22Rv1 (cell line): ENCODE results near the gene HSPA9.

Experiments used
- H3K27ac ChIP-seq: fragments of 450-650 bp; 2 replicates; pipeline ENCODE4 v1.5.1; 2017
- ZFX ChIP-seq: fragments of 450-650 bp; IDR thresholded peaks from 2 replicates; pipeline ENCODE4 v1.6.1; 2017; ENCODE audit warnings: antibody characterized with exemption, borderline replicate concordance
- TF ChIP-seq, protein P1 (sequence below): fragments of 450-650 bp; IDR thresholded peaks from 2 replicates; pipeline ENCODE4 v1.5.1; 2017; ENCODE audit warnings: mild to moderate bottlenecking

The HSPA9 gene

DNA sequence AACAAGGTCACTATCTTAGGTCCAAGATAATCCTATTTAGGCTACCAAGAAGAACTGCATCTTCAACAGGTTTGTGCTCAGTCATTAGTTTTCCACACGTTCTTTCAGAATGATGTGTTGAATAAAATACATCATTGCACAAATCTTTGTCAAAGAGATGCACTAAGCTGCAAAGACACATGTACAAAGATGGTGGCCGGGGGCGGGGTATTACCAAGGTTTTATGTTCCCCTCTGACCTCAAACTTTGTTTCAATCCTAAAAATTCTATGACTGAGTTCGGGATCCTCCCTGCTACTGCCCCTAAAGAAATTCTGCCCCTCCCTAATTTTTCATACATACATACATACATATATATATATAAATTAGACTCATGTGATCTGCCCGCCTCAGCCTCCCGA, 14.2 kb downstream of the HSPA9 start:
- TF ChIP-seq, protein P1, sequence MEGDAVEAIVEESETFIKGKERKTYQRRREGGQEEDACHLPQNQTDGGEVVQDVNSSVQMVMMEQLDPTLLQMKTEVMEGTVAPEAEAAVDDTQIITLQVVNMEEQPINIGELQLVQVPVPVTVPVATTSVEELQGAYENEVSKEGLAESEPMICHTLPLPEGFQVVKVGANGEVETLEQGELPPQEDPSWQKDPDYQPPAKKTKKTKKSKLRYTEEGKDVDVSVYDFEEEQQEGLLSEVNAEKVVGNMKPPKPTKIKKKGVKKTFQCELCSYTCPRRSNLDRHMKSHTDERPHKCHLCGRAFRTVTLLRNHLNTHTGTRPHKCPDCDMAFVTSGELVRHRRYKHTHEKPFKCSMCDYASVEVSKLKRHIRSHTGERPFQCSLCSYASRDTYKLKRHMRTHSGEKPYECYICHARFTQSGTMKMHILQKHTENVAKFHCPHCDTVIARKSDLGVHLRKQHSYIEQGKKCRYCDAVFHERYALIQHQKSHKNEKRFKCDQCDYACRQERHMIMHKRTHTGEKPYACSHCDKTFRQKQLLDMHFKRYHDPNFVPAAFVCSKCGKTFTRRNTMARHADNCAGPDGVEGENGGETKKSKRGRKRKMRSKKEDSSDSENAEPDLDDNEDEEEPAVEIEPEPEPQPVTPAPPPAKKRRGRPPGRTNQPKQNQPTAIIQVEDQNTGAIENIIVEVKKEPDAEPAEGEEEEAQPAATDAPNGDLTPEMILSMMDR = no peak
- no peak for TF ChIP-seq ZFX
- peak overlapping the region; percentile 53 for H3K27ac ChIP-seq

DNA sequence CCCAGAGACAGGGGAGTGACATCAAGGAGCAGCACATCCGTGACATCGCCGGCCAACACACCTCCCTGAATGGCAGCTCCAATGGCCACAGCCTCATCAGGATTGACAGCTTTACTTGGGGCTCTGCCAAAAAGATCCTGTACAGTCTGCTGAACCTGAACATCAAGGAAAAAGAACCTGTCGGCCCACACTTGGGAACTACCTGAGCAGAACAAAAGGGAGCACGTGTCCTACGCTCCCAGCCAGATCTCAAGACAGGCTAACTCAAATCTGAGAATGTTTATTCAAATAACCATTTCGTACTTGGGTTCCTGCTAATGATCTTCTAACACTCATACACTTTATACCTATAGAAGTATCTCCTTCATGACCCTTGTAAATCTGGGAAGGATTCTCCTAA, 15.3 kb downstream of the HSPA9 start:
- no peak for TF ChIP-seq ZFX
- TF ChIP-seq, protein P1 = no peak
- H3K27ac ChIP-seq = peak overlapping the region; percentile 53

DNA sequence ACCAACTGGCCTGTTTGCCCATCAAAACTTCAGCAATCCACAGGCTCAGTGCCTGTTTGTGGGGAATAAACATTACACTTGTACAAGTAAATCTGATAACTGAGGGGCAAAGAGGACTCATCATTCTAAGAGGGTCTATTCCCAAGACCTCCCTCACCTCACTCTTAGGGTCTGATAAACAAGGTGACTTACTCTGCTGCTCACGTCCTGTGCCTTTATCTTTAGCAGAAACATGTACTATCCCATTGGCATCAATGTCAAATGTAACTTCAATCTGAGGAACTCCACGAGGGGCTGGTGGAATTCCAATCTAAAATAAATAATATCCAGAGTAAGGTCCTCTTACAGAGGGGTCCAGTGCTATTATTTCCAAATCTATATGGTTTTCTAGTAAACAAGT, 17.5 kb downstream of the HSPA9 start:
- H3K27ac ChIP-seq = no peak overlapping the region
- TF ChIP-seq, protein P1 = no peak
- no peak for TF ChIP-seq ZFX

DNA sequence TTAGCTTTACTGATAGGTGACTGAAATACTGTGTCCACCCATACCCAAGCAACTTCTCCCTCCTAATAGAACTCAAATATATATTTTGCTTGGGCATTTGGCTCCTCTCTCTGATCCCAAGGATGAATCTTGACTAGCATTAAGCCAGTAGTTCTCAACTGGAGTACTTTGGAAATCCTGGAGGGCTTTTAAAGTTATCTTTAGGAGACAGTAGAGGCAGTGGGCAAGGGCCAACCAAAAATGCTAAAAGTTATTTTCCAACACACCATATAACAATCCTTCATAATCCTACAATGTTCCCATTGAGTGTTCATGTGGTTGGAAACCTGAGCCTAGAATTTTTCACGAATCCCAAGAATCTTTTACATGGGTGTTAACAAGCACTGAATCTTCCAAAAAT, 21.1 kb downstream of the HSPA9 start:
- peak overlapping the region; percentile 23; the same call in 1 of the 2 replicates for H3K27ac ChIP-seq
- no peak for TF ChIP-seq ZFX
- TF ChIP-seq, protein P1 = no peak

DNA sequence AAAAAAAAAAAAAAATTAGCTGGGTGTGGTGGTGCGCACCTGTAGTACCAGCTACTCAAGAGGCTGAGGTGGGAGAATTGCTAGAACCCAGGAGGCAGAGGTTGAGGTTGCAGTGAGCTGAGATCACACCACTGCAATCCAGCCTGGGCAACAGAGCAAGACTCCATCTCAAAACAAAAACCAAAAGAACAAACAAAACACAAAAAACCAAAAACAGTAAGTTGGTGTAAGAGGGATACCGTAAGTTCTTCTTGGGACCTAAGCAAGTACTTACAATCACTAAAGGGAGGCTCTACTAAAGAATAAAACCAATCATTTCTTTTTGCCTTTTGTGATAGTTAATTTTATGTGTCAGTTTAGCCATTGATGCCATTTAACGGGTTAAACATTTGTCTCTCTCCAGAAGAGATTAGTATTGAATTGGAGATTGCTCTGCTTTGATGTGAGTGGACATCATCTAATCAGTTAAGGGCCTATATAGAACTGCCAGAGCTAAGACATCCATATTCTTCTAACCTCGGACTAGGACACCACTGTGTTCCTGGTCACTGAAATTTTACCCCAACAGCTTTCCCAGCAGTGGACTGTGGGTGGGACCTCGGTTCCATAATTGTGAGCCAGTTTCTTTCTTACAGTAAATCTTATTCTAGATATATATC, 21.6 kb downstream of the HSPA9 start:
- peak overlapping the region; percentile 23; the same call in 1 of the 2 replicates for H3K27ac ChIP-seq
- TF ChIP-seq, protein P1 = no peak
- TF ChIP-seq ZFX = no peak

DNA sequence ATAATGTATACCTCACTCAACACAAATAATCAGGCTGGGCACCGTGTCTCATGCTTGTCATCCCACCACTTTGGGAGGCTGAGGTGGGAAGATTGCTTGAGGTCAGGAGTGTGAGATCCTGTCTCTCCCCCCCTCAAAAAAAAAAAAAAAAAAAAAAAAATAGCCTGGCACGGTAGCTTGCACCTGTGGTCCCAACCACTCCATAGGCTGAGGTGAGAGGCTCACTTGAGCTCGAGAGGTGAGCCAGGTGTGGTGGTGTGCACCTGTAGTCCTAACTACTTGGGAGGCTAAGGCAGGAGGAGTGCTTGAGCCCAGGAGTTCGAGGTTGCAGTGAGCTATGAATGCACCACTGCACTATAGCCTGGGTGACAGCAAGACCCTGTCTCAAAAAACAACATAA, 22.5 kb downstream of the HSPA9 start:
- TF ChIP-seq ZFX = no peak
- TF ChIP-seq, protein P1 = no peak
- peak overlapping the region; percentile 32; the same call in 1 of the 2 replicates for H3K27ac ChIP-seq

DNA sequence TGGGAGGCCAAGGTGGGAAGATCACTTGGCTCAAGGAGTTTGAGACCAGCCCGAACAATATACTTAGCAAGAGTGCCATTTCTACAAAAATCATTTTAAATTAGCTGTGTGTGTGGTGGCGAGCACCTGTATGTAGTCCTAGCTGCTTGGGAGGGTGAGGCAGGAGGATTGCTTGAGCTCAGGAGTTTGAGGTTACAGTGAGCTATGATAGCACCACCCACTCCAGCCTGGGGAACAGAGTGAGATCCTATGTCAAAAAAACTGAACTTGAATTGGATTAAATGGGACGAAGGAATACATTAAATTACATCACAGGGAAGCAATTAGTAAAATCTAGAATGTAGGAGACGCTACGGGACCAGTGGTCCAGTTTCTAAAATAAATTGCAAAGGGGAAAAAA, 25.8 kb downstream of the HSPA9 start:
- no peak for TF ChIP-seq ZFX
- TF ChIP-seq, protein P1 = no peak
- H3K27ac ChIP-seq = no peak overlapping the region
